ENCODE data around the gene CEACAM5.

CEACAM5 gene

GRCh38 chr19:41708481-41708880 is at the start of gene CEACAM5:
CEACAM5 (plus strand) TSS chr19:41708626; CDS start chr19:41708732, 106 bp downstream.
- DNase-seq (ENCODE audit: low spot score), result no peak

GRCh38 chr19:41666075-41666474 is 42.4 kb upstream of the CEACAM5 start:
- no peak for DNase-seq (ENCODE audit: low spot score)

DNA sequence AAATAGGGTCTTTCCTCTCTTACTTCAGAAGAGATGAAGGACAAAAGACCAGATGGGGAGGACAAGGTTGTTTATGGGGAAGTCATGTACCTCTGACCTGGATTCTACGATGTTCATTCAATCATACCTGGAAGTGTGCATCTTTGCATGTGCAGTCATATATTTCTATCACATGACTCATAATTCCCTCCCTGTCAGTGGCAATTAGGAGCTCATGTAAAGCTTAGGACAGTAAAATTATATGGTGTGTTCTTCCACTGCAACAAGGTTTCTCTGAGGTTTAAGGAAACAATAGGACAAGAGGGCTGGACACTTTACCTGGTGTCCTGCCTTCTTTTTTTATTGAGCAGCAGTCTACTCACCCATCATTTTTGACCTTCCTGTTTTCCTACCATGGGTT is 40.1 kb upstream of the CEACAM5 start:
- DNase-seq (ENCODE audit: low spot score), result no peak

GRCh38 chr19:41670755-41671154 is 37.7 kb upstream of the CEACAM5 start:
- no peak for DNase-seq (ENCODE audit: low spot score)

DNA sequence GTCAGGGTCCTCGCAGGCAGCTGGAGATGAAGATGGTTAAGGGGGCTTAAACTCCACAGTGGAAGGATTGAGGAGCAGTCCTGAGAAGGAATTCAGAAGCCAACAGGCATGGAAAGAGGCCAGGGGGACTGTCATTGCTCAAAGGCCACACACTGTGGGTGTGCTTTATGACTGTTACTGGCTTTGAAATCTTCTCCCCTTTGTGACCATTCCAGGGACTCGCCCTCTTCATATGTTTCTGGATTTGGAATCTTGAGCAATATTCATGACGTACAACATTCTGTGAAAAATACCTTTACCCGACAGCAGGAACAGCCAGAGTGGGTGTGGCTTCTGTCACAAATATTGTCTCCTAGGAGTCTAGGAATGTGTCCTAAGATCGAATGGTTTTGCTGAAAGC is 36.9 kb upstream of the CEACAM5 start:
- DNase-seq (ENCODE audit: low spot score), result no peak

- no peak for DNase-seq (ENCODE audit: low spot score)
These were observed 26.0 kb upstream of the CEACAM5 start for GRCh38 chr19:41682437-41682836.

- DNase-seq (ENCODE audit: low spot score), result no peak
These were observed 21.0 kb upstream of the CEACAM5 start for GRCh38 chr19:41687419-41687818.

- DNase-seq (ENCODE audit: low spot score), result no peak
These were observed 20.3 kb upstream of the CEACAM5 start, which contains the start of gene CEACAM7 for GRCh38 chr19:41688098-41688497. CEACAM7 (minus strand) TSS chr19:41688270; CDS start chr19:41688165, 105 bp downstream.

DNA sequence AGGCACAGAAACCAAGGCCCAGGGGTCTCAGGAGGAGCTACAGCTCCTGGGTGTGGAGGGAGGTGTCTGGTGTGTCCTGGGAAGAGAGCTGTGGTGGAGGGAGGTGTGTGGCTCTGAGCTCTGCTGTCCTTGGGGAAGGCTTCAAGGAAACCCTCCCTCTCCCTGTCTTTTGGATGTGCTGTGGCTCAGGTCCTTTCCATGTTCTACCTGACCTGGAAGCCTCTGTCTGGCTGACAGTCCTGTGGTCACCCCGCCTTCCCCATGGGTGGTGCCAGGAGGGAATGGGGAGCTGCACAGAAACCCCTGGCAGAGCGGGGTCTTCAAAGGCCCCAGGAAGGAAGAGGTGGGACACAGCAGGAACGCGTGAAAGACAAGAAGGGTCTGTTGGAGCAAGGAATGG is 19.7 kb upstream of the CEACAM5 start:
- no peak for DNase-seq (ENCODE audit: low spot score)

- no peak for DNase-seq (ENCODE audit: low spot score)
These were observed 18.2 kb upstream of the CEACAM5 start for GRCh38 chr19:41689993-41690800.

- DNase-seq (ENCODE audit: low spot score), result no peak
These were observed 17.7 kb upstream of the CEACAM5 start for GRCh38 chr19:41690801-41691065.

- DNase-seq (ENCODE audit: low spot score), result peak; percentile 27
These were observed 17.0 kb upstream of the CEACAM5 start for GRCh38 chr19:41691268-41691970.

DNA sequence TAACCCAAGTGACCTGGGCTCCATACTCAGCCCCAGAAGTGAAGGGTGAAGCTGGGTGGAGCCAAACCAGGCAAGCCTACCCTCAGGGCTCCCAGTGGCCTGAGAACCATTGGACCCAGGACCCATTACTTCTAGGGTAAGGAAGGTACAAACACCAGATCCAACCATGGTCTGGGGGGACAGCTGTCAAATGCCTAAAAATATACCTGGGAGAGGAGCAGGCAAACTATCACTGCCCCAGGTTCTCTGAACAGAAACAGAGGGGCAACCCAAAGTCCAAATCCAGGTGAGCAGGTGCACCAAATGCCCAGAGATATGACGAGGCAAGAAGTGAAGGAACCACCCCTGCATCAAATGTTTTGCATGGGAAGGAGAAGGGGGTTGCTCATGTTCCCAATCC is 14.2 kb upstream of the CEACAM5 start:
- DNase-seq (ENCODE audit: low spot score), result no peak

DNA sequence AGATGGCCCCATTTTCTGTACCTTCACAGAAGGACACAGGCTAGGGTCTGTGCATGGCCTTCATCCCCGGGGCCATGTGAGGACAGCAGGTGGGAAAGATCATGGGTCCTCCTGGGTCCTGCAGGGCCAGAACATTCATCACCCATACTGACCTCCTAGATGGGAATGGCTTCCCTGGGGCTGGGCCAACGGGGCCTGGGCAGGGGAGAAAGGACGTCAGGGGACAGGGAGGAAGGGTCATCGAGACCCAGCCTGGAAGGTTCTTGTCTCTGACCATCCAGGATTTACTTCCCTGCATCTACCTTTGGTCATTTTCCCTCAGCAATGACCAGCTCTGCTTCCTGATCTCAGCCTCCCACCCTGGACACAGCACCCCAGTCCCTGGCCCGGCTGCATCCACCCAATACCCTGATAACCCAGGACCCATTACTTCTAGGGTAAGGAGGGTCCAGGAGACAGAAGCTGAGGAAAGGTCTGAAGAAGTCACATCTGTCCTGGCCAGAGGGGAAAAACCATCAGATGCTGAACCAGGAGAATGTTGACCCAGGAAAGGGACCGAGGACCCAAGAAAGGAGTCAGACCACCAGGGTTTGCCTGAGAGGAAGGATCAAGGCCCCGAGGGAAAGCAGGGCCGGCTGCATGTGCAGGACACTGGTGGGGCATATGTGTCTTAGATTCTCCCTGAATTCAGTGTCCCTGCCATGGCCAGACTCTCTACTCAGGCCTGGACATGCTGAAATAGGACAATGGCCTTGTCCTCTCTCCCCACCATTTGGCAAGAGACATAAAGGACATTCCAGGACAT is 13.4 kb upstream of the CEACAM5 start:
- DNase-seq (ENCODE audit: low spot score), result no peak

GRCh38 chr19:41695745-41696144 is 12.7 kb upstream of the CEACAM5 start:
- no peak for DNase-seq (ENCODE audit: low spot score)

- DNase-seq (ENCODE audit: low spot score), result no peak
These were observed 11.8 kb upstream of the CEACAM5 start for GRCh38 chr19:41696402-41697197.

DNA sequence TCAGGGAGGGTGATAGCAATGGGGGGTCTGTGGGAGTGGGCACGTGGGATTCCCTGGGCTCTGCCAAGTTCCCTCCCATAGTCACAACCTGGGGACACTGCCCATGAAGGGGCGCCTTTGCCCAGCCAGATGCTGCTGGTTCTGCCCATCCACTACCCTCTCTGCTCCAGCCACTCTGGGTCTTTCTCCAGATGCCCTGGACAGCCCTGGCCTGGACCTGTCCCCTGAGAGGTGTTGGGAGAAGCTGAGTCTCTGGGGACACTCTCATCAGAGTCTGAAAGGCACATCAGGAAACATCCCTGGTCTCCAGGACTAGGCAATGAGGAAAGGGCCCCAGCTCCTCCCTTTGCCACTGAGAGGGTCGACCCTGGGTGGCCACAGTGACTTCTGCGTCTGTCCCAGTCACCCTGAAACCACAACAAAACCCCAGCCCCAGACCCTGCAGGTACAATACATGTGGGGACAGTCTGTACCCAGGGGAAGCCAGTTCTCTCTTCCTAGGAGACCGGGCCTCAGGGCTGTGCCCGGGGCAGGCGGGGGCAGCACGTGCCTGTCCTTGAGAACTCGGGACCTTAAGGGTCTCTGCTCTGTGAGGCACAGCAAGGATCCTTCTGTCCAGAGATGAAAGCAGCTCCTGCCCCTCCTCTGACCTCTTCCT is 11.1 kb upstream of the CEACAM5 start:
- DNase-seq (ENCODE audit: low spot score), result no peak

GRCh38 chr19:41698746-41699230 is 9.6 kb upstream of the CEACAM5 start:
- DNase-seq (ENCODE audit: low spot score), result no peak

DNA sequence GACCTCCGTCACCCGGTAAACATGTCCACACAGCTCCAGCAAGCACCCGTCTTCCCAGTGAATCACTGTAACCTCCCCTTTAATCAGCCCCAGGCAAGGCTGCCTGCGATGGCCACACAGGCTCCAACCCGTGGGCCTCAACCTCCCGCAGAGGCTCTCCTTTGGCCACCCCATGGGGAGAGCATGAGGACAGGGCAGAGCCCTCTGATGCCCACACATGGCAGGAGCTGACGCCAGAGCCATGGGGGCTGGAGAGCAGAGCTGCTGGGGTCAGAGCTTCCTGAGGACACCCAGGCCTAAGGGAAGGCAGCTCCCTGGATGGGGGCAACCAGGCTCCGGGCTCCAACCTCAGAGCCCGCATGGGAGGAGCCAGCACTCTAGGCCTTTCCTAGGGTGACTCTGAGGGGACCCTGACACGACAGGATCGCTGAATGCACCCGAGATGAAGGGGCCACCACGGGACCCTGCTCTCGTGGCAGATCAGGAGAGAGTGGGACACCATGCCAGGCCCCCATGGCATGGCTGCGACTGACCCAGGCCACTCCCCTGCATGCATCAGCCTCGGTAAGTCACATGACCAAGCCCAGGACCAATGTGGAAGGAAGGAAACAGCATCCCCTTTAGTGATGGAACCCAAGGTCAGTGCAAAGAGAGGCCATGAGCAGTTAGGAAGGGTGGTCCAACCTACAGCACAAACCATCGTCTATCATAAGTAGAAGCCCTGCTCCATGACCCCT is 9.0 kb upstream of the CEACAM5 start:
- DNase-seq (ENCODE audit: low spot score), result no peak

DNA sequence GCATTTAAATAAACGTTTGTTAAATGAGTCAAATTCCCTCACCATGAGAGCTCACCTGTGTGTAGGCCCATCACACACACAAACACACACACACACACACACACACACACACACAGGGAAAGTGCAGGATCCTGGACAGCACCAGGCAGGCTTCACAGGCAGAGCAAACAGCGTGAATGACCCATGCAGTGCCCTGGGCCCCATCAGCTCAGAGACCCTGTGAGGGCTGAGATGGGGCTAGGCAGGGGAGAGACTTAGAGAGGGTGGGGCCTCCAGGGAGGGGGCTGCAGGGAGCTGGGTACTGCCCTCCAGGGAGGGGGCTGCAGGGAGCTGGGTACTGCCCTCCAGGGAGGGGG is 8.5 kb upstream of the CEACAM5 start:
- no peak for DNase-seq (ENCODE audit: low spot score)
